ENCODE data around the gene BAAT.

The BAAT gene

DNA sequence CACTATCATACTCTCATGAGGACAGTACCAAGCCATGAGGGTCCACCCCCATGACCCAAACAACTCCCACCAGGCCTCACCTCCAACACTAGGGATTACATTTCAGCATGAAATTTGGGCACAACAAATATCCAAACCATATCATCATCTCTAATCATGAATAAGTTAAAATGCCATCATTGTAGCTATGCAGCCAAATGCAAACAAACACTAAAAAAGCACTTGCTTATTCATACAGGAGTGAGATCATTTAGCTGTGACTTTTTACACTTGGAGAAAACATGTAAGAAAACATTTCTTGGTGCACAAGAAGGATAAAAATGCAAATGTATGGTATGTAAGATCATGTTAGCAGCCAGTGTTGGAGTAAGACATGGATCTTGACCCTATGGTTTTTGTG, 24.2 kb downstream of the BAAT start:
- TF ChIP-seq, protein P1, sequence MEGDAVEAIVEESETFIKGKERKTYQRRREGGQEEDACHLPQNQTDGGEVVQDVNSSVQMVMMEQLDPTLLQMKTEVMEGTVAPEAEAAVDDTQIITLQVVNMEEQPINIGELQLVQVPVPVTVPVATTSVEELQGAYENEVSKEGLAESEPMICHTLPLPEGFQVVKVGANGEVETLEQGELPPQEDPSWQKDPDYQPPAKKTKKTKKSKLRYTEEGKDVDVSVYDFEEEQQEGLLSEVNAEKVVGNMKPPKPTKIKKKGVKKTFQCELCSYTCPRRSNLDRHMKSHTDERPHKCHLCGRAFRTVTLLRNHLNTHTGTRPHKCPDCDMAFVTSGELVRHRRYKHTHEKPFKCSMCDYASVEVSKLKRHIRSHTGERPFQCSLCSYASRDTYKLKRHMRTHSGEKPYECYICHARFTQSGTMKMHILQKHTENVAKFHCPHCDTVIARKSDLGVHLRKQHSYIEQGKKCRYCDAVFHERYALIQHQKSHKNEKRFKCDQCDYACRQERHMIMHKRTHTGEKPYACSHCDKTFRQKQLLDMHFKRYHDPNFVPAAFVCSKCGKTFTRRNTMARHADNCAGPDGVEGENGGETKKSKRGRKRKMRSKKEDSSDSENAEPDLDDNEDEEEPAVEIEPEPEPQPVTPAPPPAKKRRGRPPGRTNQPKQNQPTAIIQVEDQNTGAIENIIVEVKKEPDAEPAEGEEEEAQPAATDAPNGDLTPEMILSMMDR (IDR thresholded peaks at IDR 0.05; ENCODE audit: low read depth, low read length) = no peak
- no peak for DNase-seq (ENCODE audit: extremely low read depth, low read depth)

DNA sequence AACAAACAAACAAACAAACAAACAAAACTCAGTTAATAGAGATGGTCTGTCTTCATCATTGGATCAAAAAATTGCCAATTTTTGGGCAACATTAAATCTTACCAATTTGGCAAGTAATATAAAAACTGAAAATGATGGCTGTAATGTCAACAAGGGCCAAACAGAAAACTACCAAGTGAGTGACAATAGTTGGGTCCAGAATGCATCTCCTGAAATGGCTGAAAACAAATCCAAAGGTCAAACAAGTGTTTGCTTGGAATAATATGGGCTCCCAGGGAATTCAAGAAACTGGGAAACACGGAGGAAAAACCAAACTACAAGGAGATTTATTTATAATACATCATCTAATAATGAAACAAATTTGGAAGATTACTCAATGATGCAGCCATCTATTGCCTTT, 25.1 kb downstream of the BAAT start:
- no peak for DNase-seq (ENCODE audit: extremely low read depth, low read depth)

DNA sequence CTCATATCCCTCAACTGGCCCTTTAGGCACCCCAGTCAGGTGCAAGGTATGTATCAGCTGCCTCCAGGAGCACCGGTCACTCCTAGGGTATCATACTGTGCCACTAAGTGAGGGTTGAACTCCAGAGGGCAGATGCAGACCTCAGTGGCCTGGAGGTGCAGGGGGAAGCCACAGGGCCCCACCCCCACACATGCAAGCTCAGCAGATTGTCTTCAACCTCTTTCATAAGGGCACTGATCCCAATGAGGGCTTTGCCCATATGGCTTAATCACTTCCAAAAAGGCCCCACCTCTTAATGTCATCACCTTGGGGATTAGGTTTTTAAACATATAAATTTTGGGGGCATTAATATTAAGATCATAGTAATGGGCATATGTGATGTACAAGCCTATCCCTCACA, 28.2 kb downstream of the BAAT start:
- DNase-seq (ENCODE audit: extremely low read depth, low read depth) = no peak
- TF ChIP-seq, protein P1 (IDR thresholded peaks at IDR 0.05; ENCODE audit: low read depth, low read length) = no peak

More for the DNA sequence above, 25.1 kb downstream of the BAAT start:
- TF ChIP-seq, protein P1 (IDR thresholded peaks at IDR 0.05; ENCODE audit: low read depth, low read length) = no peak

DNA sequence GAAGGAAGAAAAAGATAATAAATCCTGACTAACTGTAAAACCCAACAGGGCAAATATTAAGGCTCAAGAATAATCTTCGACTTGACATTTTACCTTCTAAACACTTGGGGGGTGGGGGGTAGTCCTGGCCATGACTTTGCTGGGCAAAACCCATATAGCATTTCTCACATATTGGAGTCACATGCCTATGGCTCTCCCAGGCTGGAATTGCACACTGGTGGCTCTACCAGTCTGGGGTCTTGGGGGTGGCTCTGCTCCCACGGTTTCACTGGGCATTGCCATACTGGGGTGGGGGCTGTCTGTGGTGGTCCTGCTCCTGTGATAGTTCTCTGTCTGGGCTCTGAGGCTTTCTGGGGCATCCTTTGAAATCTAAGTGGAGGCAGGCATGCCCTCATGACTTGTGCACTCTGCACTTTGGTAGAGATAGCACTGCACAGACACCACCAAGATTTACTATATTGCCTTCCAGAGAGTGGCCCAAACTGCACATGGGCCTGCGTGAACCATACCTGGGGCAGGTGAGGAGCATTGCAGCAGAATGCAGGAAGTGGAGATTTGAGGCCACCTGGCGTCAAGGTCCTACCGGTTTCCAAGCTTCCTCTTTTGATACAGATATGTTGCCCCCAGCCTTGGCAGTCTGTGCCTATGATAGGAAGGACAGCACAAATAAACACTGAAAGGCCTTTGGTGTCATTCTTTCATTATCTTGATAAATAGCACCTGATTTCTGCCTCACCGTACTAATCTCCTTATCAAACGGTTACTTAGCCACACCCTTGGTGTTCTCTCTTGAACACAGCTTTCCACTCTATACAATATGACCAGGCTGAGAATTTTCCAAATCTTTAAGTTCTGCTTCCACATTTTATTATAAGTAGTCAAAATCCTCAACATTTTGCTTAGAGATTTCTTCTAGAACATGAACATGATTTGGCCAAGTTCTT, 29.8 kb downstream of the BAAT start:
- TF ChIP-seq, protein P1 (IDR thresholded peaks at IDR 0.05; ENCODE audit: low read depth, low read length) = no peak
- no peak for DNase-seq (ENCODE audit: extremely low read depth, low read depth)

DNA sequence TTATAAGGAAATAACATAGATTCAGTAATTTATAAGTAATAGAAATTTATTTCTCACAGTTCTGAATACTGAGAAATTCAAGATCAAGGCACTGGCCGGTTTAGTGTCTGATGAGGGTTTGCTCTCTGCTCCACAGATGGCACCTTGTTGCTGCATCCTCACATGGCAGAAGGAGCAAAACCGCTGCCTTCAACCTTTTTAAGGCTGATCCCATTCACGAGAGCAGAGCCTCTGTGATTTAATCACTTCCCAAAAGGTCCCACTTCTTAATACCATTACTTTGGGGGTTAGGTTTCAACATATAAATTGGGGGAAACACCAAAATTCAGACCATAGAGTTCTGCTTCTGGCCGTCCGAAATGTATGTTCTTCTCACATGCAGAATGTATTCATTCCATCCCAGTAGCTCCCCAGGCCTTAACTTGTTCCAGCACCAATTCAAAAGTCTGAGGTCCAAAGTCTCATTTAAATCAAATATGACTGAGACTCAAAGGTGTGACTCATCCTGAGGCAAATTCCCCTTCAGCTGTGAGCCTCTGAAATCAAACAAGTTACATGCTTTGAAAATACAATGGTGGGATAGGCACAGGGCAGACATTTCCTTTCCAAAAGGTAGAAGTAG, 30.6 kb downstream of the BAAT start:
- TF ChIP-seq, protein P1 (IDR thresholded peaks at IDR 0.05; ENCODE audit: low read depth, low read length) = no peak
- DNase-seq (ENCODE audit: extremely low read depth, low read depth) = no peak

DNA sequence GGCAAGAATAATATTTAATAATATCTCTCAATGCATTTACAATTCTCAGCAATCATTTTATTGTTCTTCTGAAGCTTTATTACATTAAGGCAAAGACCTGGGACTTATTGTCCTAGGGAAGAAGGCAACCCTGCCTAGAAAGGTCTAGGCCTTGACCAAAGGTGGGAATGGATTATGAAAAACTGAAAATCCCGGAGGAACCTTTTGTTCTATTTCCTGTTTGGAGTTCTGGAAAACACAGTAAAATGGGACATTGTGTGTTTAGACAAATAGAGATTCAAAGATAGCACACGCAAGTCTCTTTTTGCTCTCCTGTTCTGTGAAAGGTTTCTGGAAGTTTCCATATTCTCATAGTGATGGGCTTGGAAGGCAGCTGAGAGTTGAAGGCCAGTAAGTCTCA, 31.1 kb downstream of the BAAT start:
- DNase-seq (ENCODE audit: extremely low read depth, low read depth) = no peak
- TF ChIP-seq, protein P1 (IDR thresholded peaks at IDR 0.05; ENCODE audit: low read depth, low read length) = no peak

DNA sequence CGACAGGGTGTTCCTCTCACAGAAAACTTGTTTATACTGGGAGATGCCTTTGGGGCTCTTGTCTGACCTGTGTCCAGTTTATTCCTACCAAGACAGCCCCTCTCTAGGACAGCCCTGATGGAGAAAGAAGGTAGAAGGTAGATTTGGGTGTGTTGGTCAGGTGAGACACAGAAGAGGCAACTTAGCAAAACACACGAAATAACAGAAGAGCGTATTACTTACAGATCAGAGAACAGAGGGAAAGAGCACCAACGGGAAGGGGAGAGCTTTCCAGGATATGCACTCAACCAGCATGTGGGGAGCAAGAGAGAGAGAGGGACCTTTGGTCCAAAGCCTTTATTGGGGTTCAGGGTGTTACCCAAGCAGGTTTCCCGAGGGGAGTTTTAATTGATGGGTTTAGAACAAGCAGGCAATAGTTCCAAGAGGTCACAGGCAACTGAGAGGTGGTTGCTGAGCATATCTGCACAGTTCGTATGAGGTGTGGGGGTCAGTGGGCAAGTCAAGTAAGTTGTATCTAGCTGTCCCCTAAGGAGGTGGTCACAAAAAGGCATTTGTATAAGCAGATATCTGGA, 31.8 kb downstream of the BAAT start:
- TF ChIP-seq, protein P1 (IDR thresholded peaks at IDR 0.05; ENCODE audit: low read depth, low read length) = no peak
- no peak for DNase-seq (ENCODE audit: extremely low read depth, low read depth)

Measured in AG09319 (cell line).